ENCODE results near the gene UBR4.

The UBR4 gene

DNA sequence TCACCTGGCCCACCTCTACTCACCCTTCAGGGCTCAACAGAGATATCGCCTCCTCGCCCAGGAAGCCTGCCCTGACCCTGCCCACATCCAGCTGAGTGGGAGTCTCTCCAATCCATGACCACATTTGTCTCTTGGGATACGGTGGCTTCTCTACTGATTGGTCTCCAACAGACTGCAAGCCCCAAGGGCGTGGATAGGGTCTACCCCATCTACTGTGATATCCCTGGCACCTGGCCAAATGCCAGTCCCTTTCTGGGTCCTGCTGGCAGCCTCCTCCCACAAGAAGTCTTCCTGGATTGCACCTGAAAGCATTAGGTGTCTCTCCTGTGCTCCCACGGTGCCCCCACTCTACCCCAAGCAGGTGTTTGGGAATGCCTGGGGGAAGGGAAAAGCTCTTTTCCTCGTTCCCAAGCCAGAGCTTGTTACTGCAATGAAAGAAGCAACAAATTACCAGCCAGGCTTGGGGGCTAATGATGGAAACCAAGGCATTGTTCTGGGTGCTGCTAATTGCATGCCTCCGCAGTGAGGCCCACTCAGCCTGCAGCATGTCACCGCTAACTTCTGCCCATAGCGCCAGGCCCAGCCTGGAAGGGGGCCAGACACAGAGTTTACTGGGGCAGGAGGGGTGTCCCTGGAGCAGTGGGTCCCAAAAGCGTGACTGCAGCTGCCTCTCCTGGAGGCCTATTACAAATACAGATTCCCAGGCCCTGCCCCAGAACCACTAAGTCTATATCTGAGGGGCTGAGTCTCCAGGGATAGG is 162.9 kb downstream of the UBR4 start:
- DNase-seq = no peak

DNA sequence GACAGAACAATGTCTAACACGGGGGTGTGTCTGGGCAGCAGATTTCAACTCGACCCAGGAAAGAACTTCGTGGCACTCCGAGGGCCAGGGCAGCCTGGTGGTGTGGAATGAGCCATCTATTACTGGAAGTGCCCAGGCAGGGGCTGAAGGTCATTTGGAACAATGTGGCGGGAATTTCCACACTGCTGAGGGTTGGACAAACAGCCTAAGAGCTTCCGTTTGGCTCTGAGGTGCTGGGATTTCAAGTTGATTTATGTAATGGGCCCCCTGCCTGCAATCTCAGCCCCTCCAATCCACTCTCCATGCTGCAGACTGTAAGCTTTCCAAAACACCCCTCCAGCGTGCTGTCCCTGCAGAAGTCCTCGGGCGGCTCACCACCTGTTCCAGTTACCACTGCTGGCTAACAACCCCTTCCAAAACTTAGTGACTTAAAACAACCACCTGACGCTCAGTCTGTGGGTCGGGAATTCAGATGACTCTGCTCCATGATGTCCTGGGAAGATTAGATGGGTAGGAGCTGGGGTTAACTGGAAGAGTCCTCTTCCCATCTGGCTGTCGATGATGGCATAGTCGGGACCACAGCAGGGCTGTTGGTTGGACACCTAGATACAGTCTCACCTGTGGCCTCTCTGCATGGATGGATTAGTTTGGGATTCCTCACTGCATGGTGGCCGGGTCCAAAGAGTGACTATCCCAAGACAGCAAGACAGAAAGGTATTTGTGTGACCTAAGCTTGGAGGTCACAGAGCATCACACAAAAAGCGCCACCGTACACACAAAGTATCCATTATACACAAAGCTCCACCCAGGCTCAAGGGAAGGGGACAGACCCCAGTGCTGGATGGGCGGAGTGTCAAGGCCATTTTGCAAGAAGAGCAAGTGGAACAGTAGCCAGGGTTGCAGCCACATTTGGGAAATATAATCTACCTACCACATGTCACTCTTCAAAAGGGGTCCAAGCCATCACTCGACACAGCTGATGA is 163.9 kb downstream of the UBR4 start:
- DNase-seq = no peak

DNA sequence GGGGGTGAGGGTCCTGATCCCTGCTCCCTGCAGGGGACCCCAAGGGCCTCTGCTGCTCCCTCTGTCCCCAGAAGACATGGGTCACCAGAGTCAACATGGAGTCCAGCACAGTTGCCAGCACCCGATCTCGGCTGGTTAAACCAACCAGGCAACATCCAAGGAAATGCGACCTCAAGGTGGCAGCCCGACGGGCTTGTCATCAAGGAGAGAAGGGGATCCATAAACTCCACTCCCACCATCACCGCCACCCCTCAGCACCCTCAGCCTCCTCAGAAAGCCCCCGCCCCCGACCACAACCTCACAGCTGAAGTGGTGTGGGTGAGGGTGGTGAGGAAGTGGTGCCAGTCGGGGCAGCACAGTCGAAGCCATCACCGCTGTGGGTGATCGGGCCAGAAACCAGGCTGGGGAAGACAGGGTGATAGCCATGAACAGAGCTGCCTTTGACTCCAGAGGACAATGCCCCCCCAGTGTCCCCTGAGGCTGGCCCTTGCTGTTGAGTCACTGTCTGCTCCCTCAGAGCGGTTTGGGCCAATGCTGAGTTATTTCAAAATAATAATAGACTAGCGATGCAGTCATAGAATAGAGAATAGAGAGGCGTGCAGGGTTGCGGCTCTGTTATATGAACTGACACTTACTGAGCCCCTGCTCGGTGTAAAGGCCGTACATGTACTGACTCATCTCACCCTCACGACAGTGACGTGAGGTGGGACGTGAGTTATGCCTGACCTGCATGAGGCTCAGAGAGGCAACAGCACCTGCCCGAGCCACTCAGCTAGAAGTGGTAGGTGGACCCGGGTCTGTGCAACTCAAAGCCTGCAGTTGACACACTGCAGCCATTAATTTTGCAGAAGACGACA is 164.9 kb downstream of the UBR4 start:
- no peak for DNase-seq

DNA sequence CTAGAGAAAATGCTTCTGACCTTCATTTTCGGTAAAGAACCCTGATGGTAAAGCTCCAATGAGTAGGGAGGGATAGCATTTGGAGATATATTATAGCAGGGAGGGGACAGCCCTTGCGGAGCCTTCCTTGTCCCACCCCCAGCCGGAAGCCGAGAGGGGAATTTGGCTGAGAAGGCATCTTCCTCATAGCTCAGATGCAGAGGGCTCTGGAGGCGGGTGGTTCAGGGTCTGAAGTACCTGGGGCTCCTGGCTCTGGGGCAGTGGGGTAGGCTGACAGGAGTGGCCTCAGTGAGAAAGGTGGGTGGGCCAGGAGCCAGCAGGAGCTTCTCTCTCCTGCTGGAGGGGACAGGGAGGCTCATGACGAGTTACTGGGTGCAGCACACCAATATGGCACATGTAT is 165.6 kb downstream of the UBR4 start:
- no peak for DNase-seq

DNA sequence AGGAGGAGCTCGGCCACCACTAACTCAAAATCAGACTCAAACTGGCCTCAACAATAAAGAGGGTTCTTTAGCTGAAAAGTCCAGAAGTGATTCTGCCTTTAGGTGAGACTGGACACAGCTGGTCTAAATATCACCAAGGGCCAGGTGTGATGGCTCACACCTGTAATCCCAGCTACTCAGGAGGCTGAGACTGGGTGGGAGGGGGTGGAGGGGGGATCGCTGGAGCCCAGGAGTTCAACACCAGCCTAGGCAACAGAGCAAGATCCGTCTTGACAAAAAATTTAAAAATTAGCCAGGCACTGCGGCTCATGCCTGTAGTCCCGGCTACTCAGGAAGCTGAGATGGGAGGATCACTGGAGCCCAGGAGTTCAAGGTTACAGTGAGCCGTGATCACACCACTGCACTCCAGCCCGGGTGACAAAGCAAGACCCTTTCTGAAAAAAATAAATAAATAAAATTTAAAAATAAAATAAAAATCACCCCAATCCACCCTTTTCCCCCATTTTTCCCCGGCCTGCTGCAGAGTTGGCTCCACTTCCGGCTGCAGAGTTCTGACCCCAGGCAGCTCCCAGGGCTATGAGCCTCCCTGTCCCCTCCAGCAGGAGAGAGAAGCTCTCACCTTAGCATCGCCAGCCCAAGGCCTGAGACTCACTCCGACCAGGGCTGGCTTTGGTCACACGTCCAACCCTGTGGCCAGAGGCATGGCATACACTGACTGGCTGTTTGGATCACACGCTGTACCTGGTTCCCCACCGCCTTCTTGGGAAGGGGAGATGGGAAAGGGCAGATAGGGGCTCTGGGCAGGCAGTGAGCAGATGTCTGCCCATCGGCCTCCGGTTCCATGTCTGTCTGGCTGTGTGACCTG is 166.3 kb downstream of the UBR4 start:
- no peak for DNase-seq

DNA sequence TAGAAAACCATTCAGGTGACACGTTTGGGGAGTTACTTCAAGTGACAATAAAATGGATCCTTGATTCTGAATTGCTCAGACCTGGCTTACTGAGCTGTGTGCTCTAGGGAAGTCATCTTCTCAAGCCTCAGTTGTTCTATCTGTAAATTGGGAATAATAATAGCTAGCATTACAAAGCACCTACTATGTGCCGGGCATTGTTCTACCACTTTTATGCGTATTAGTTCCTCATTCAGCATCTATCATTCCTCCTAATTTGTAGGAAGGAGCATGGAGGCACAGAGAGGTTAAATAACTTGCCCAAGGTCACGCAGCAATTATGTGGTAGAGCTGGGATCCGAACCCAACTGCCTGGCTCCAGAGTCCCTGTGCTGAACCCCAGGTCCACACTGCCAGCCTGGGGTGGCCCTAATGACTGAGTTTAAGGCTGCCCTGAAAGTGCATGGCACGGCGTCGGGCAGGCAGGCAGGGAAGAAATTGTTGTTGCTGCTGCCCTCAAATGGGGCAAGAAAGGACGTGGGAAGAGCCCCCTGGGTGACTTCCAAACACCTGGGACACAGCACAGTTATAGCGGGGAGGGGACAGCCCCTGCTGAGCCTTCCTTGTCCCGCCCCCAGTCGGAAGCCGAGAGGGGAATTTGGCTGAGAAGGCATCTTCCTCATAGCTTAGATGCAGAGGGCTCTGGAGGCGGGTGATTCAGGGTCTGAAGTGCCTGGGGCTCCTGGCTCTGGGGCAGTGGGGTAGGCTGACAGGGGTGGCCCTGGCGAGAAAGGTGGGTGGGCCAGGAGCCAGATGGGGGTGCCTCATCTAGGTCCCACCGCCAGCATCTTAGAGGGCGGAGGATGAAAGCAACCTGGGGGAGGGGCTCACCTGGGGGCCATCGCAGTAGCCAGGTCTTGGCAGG is 167.1 kb downstream of the UBR4 start:
- DNase-seq = no peak

DNA sequence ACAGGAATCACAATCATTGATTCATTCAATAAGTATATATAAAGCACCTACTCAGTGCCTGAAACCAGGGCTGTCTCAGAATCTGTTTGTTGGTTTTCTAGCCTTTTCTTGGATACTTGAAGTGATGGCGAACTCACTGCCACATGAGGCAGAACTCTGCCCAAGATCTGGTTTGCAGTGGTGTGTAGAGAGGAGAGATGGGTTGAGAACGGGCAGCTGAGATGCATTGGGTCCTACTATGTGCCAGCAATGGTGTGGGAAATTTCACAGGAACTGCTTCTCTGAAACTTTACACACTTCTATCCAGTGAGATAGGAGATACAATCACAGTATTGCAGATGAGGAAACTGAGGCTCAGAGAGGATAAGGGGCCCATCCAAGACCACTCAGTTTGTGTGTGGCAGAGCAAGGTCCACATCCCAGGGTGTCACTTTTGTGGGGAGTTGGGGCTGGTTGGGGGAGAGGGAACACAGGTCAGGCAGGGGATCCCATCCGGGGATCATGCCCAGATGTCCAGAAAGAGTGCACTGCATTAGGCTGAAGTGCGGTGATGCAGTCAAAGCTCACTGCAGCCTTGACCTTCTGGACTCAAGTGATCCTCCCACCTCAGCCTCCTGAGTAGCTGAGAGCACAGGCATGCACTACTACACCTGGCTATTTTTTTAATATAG is 169.9 kb downstream of the UBR4 start:
- DNase-seq = no peak

DNA sequence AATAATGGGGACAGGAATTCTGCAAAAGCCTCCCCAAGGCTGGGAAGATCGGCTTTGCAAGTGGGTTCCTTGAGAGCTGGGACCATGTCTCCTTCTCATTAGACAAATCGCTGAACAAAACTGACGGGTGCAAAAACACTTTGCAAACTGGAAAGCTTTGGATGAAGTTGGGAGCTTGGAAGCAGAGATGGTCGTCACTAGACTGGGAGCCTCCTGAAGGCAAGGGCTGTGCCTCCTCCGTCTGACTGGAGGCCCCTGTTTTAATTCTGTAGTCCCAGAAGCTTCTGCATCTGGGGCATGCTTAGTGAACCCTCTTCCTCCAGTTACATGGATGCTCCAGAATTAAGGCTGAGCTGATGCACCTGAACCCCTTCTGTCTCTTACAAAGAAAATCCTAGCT is 171.3 kb downstream of the UBR4 start:
- DNase-seq = no peak

DNA sequence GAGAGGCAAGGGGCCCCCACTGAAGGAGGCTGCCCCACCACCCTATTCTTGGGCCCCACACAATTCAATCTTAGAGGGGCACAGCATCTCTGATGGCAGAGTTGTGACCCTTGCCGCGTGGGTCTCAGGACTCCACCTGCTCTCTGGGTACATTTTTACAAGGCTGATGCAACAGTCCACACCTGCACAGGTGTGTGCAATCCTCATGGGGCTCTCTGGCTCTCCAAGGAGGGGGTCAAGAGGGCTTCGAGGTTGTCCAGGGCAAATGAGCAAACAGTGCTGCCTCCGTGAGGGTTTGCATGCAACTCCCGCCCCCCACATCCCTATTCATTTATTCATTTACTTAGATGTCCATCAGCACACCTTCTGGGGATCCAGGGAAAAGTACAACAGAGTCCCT is 172.0 kb downstream of the UBR4 start:
- DNase-seq = no peak

DNA sequence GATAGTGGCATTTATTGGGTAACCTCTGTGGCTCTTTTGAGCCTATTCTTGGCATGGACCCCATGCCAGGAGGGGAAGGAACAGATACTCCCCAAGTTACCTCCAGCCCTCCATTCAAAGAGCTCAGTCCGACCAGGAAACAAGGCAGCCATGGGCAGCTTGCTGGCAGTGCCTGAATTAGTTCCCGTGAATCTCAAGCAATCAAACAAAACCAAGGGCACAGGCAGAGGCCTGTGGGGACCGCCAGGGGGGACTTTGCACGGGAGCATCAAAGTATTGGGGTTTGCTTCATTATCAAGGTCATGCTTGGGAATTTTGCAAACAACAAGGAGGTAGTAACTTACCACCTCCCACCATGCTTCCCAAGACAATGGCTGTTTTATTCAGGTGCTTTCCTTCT is 172.4 kb downstream of the UBR4 start:
- no peak for DNase-seq

DNA sequence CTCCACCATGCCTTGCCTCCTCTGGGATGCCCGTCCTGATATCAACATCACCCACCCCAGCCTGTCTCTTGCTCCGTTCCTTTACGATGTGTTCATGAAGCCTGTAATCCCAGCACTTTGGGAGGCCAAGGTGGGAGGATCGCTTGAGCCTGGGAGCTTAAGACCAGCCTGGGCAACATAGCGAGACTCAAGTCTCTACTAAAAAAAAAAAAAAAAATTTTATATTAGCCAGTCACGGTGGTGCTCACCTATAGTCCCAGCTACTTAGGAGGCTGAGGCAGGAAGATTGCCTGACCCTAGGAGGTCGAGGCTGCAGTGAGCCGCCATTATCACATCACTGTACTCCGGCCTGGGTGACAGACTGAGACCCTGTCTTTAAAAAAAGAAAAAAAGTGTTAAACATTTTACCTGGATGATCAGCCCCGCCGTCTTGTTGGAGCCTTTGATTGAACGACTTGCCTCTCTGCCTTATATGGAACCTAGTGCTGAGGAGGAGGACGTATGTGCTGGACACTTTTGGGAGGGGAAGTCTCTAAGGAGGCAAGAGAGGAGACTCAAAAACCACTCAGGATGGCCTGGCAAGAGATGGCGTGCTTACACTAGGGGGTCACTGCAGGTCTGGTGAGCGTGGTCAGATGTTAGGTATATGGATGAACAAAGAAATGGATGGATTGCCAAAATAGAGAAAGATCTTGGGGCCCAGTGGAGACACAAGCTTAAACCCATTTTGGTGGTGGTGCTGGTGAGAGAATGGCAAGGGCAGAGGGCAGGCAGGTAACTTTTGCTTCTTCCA is 173.1 kb downstream of the UBR4 start:
- no peak for DNase-seq

DNA sequence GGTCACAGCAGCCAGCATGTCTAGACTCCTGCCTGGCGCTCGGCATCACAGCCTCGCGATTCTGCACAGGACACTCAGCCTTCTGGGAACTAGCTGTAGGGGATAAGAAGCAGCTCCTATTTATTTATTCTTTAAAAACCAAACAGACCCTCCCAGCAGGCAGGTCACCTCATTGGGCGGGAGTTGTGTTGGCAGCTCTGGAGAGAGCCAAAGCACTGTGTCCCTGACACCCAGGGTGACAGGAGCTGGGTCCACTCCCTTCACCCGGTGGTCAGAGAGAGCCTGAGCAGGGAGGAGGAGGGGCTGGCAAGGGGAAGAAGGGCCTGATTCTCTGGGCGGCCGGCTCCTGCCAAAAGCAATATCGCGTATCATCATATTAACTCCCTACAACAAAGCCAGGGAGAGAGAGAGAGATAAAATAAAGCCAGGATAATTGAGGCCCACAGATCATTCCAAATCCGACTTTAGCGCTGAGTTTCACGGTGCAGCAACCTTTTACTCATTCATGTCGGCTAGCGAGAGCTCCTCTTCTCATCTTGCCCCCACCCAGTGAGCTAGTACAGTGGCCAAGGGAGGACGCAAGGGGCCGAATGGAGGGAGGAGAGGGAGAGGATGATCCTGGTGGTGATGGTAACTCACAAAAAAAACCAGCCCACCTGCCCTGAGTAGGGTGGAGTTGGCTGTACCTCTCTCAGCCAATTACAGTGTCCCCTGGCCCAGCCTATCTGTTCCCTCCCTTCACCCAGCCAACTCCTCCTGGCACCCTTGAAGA is 173.8 kb downstream of the UBR4 start:
- DNase-seq = no peak

DNA sequence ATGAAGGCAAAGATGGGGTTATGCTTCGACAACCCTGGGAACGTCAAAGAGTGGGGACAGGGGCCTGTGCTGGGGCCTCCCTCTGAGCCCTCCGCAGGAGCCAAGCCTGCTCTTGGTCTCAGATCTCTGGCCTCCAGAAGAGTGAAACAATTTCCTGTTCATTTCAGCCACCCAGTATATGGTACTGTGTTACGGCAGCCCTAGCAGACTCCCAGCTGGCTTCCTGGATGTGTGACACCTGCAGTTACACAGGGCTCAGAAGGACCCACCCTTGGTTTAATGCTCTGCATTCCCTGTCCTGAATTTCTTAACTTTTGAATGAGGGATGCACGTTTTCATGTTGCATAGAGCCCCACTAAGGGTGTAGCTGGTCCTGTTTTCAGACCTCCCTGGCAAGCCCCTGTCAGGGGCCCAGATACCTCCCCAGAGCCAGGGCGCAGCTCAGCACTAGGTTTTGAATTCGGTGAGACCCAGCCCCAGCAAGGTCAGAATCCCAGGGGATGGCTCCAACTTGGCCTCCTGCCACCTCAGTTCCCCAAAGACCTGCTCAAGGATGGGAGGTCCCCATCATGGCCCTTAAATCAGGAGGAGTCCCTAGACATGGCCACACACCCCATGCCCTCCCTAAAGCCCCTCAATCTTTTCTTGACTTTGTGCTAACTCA is 174.6 kb downstream of the UBR4 start:
- no peak for DNase-seq

DNA sequence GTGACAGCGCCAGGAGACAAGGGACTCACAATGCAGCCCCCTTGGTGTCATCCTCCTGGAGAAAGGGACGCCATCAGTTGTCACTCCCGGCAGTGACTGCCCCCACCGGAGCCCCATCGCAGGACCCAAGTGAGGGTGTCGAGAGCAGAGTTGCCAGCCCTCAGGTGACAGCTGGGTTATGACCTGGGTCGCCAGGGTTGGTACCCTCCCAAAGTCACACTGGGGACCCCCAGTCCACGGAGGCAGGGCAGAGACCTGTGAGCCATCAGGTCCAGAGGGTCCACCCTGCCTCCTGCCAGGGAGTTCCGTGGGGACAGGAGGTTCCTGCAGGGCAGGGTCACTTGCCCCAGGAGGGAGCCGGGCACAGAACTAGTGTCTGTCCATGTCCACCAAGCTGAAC is 175.3 kb downstream of the UBR4 start:
- no peak for DNase-seq

DNA sequence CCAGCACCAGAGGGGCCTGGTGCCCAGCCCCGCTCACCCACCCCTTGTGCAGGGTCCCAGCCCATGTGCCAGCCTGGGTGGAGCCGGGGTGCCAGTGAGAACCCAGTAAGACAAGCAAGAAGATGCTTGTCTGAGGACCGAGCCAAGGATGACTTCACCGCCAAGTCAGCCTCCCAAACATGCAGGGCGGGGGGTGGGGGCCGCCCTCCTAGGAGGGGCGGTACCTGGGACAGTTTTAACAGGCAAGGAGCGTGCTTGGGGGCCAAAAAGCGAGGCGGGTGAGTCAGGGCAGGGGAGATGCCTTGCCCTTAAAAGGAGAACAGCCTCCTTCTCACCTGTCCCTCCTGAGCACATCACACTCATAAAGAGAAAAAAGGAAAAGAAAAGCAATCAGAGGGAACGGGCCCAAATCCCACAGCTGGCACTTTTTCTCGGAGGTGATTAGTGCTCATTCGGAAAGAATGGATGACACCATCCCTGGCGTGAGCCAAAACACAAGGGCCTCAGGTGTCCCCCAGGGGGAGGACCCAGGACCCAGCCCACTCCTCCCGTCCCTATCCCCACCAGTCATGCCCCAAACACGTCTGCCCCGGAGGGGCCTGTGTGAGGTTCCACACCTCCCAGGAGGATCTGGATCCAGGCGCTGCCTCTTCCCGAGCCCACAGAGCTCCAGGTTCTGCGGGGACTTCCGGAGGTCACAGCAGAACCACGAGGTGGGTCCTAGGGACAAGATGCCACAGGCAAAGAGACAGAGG is 176.0 kb downstream of the UBR4 start:
- no peak for DNase-seq

DNA sequence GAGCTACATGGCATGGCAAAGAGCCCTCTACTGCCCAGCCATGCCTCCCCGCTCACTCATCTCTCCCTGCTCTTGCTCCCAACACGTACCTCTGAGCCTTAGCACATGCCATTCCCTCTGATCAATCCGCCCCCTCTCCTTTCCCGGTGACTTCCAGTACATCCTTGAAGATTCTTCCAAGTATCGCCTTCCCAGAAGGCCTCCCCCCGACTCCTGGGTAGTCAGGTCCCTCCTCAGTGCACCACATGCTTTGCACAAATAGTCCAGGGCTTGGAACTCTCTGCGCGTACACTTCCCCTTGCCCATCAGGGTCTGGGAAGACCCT is 176.6 kb downstream of the UBR4 start:
- DNase-seq = no peak

DNA sequence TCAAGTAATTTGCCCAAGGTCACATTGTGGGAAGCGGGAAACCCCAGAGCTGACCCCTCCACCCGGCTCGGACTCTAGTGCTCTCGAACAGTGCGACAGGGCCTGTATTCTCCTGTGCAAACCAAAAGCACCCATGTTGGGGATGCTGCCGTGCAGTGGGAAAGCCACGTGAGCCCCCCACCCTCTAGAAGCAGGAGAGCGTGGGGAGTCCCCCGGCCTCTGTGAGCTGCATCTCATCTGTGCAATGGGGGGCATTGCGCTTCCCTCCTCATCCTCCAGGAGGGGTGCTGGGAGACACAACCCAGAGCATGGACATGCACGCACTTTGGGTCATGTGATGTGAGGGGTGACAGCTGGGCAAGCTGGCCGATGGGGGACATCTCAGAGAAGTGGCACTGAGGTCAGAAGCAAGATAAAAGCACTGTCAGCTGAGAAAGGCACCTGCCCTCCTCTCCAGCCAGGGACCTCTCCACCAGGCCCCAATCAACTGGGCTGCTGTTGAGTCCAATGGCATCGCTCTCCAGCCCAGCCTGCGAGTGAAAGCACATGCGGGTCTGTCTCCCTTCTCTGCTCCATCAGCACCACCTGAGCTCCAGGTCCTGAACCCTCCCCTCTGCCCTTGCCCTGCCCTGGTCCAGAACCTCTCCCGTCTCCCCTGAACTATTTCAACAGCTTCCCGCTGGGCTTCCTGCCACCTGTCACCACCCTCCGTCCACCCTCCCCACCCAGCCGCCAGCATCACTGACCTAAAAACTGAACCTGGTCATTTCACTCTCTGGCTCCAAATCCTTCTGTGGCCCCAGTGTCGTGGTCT is 177.2 kb downstream of the UBR4 start:
- no peak for DNase-seq
